ENCODE measurements around the gene LTBP1.
"Not testable (repeated sequence)": the region's sequence is repeated elsewhere in the genome, so short reads cannot be mapped to it uniquely, and the experiment has no call there.

The LTBP1 gene

DNA sequence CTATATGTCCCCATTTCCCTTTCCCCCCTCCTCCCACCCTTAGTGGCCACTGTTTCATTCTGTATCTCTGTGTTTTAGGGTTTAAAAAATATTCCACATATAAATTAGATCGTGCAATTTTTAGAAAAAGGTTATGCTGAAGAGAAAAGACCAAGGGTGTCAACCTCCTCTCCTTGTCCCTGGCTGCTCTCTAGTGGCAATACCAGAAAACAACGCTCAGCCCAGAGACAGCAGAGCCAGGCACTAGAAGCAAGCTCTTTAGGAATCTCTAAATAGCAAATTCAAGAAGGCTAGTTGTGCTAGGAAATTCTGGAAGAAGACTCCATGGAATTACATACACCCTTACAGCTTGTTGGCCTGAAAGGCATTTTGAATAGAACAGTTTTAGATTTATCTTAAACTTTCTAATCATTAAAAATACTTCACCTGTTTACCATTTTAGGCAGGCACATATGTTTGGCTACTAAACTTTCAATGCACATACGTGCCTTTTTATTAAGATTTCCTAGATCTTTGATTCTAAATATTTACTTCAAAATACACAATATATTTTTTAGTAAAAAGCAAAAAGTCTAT, 494.6 kb downstream of the LTBP1 start:
- FAIRE-seq, result peak; percentile 37

DNA sequence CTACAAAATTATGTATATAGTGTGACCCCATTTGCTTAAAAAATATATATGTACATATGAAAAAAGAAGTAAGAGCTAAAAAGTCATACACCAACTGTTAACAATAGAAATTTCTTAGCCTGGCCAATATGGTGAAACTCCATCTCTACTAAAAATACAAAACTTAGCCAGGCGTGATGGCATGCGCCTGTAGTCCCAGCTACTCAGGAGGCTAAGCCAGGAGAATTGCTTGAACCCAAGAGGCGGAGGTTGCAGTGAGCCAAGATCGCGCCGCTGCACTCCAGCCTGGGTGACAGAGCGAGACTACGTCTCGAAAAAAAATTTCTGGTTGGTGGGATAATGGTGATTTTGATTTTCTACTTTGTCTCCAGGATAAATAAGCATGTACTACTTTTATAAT, 495.3 kb downstream of the LTBP1 start:
- not testable (repeated sequence) for FAIRE-seq

DNA sequence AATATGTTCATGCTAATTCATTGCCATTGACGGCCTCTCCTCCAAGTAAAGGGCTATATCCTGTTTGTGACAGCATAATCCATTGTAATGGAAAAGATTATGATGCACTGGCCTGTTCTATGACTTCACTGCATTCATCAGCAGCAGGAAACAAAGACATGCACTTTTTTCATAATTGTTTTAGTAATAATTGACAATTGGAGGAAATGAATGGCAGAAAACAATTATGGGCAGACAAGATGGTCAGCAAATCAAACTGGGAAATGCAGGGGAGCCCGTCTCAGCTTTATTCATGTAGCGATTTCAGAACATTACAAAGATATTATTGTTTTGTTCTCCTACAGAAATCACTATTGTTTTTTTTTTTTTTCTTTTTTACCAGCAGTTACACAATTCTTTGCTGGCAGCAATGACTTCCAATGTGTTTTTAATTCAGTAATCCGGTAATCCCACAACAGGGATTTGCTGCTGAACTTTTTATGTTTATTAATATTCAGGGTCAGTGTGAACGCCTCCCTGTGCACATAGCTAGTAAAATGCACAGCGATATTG, 495.9 kb downstream of the LTBP1 start:
- no peak for FAIRE-seq

DNA sequence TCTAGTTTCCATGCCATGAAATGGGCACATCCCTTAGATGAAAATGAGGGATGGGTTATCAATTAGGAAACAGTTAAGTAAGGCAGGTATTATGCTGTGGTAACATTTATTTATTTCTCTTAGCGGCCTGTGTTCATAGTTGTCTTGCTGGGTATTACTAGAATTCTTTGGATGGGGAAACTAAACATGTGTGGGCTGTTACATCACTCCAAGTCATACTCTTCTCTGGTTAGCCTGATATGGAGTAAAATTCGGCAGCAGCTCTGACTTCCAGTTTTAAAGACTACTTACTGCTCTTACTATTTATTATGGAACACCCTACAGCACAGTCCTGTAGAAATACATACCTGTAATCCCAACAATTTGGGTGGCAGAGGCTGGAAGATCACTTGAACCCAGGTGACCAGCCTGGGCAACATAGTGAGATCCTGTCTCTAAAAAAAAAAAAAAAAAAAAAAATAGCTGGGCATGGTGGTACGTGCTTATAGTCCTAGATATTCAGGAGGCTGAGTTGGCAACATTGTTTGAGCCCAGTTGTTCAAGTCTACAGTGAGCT, 496.6 kb downstream of the LTBP1 start:
- FAIRE-seq, result no peak

DNA sequence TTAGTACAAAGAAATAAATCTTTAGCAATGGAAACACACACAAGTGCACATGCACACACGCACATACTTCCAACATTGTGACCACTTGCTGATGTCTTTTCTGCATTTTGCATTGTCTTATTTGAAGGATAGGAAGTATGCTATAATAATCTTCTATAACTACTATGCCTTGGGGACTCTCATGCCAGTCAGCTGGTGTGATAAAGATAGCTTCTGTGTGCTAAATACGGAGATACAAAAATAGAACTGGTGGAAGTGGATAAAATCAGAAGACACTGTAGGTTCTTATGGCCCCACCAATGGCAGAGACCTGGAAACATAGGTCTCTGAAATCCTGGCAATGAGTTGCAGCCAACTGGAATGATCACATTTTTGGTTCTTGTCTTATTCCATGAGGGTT, 498.2 kb downstream of the LTBP1 start:
- no peak for FAIRE-seq

DNA sequence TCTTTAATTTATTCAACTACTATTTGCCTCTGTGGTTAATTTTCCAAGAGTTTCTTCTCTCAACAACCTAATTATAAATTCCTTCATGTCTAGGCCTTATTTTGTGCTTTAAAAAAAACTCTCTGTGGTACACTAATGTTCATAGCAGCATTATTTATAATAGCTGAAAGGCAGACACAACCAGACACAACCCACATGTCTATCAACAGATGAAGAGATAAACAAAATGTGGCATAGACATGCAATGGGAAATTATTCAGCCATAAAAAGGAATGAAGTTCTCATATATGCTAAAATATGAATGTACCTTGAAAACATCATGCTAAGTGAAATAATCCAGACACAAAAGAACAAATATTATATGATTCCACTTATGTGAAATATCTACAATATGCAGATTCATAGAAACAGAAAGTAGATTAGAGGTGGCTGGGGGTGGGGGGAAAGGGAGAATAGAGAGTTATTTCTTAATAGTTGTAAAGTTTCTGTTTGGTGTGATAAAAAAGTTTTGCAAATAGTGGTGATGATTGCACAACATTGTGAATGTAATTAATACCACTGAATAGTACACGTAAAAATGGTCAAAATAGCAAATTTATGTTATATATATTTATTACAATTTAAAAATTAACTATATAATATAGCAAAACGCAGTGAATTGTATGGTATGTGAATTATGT, 501.6 kb downstream of the LTBP1 start:
- FAIRE-seq, result no peak

All from endometrium (tissue), 2 donors.